ENCODE results near the gene METTL9. TPM values are rescaled to one million over a fixed set of nuclear protein-coding genes. Genes with fewer than 3 reads are reported as not detected.
"Not testable (repeated sequence)": the region's sequence is repeated elsewhere in the genome, so short reads cannot be mapped to it uniquely, and the experiment has no call there.

The METTL9 gene
- total and polyA plus RNA-seq, 2 donors (not counting 1 experiment from before 2014, with no cell fraction given), result 124 to 163 TPM

- no peak for DNase-seq (ENCODE audit: low read depth in 2 of 2)
- Histone ChIP-seq H2AFZ (ENCODE audit: low read length) (no peak overlapping the region), H3K4me3 (replicated peaks in 1 of 4; ENCODE audit: control extremely low read depth in 1 of 4, insufficient read depth in 1 of 4, low read depth in 3 of 4, low read length in 4 of 4) (no peak overlapping the region), H3K27ac (ENCODE audit: insufficient read depth, low read length) (no peak overlapping the region), H3K4me2 (ENCODE audit: extremely low read depth, insufficient read depth, low read length) (no peak overlapping the region), H3K4me1 (ENCODE audit: control insufficient read depth, extremely low read depth, insufficient read depth, low read length) (no peaks in the 10 kb centered on the region), H3K9me3 (ENCODE audit: control insufficient read depth, insufficient read depth, low read depth, low read length) (no peaks in the 10 kb centered on the region), H3K27me3 (ENCODE audit: control insufficient read depth, insufficient read depth, low read length) (peaks cover 13% of the 10 kb centered on the region), H3K79me2 (ENCODE audit: control insufficient read depth, insufficient read depth, low read length) (no peaks in the 10 kb centered on the region), H3K9ac (ENCODE audit: insufficient read depth, low read length) (no peak overlapping the region), H3K36me3 (ENCODE audit: control insufficient read depth, insufficient read depth, low read length) (no peaks in the 10 kb centered on the region), H4K20me1 (ENCODE audit: control insufficient read depth, extremely low read depth, insufficient read depth, low read length) (no peaks in the 10 kb centered on the region)
- TF ChIP-seq CTCF (conservative IDR thresholded peaks at IDR 0.05 in 1 of 2, IDR thresholded peaks at IDR 0.05 in 1 of 2; ENCODE audit: low read depth in 1 of 2, low read length in 2 of 2), result no peak
- TF ChIP-seq EZH2 (IDR thresholded peaks at IDR 0.05; ENCODE audit: low read length, missing control alignments), result no peak
These were observed 28.7 kb upstream of the METTL9 start for GRCh38 chr16:21570676-21571017.

GRCh38 chr16:21573506-21573905, 25.9 kb upstream of the METTL9 start:
- H3K4me3 ChIP-seq (replicated peaks in 1 of 4; ENCODE audit: control extremely low read depth in 1 of 4, insufficient read depth in 1 of 4, low read depth in 3 of 4, low read length in 4 of 4), result not testable (repeated sequence)

GRCh38 chr16:21574372-21574771, 25.0 kb upstream of the METTL9 start:
- Histone ChIP-seq H3K4me1 (ENCODE audit: control insufficient read depth, extremely low read depth, insufficient read depth, low read length) (no peaks in the 10 kb centered on the region), H3K36me3 (ENCODE audit: control insufficient read depth, insufficient read depth, low read length) (no peaks in the 10 kb centered on the region), H3K4me3 (replicated peaks in 1 of 4; ENCODE audit: control extremely low read depth in 1 of 4, insufficient read depth in 1 of 4, low read depth in 3 of 4, low read length in 4 of 4) (no peak overlapping the region), H3K9ac (ENCODE audit: insufficient read depth, low read length) (no peak overlapping the region), H3K79me2 (ENCODE audit: control insufficient read depth, insufficient read depth, low read length) (no peaks in the 10 kb centered on the region), H2AFZ (ENCODE audit: low read length) (no peak overlapping the region), H4K20me1 (ENCODE audit: control insufficient read depth, extremely low read depth, insufficient read depth, low read length) (no peaks in the 10 kb centered on the region), H3K9me3 (ENCODE audit: control insufficient read depth, insufficient read depth, low read depth, low read length) (no peaks in the 10 kb centered on the region), H3K4me2 (ENCODE audit: extremely low read depth, insufficient read depth, low read length) (no peak overlapping the region), H3K27me3 (ENCODE audit: control insufficient read depth, insufficient read depth, low read length) (peaks cover 5% of the 10 kb centered on the region), H3K27ac (ENCODE audit: insufficient read depth, low read length) (no peak overlapping the region)
- TF ChIP-seq CTCF (conservative IDR thresholded peaks at IDR 0.05 in 1 of 2, IDR thresholded peaks at IDR 0.05 in 1 of 2; ENCODE audit: low read depth in 1 of 2, low read length in 2 of 2), result no peak
- TF ChIP-seq EZH2 (IDR thresholded peaks at IDR 0.05; ENCODE audit: low read length, missing control alignments), result no peak
- no peak for DNase-seq (ENCODE audit: low read depth in 2 of 2)

More at GRCh38 chr16:21573506-21573905, 25.9 kb upstream of the METTL9 start:
- H3K4me1 ChIP-seq (ENCODE audit: control insufficient read depth, extremely low read depth, insufficient read depth, low read length); H3K9me3 ChIP-seq (ENCODE audit: control insufficient read depth, insufficient read depth, low read depth, low read length); H3K4me2 ChIP-seq (ENCODE audit: extremely low read depth, insufficient read depth, low read length); DNase-seq (ENCODE audit: low read depth in 2 of 2); H3K79me2 ChIP-seq (ENCODE audit: control insufficient read depth, insufficient read depth, low read length); H3K27me3 ChIP-seq (ENCODE audit: control insufficient read depth, insufficient read depth, low read length); H3K9ac ChIP-seq (ENCODE audit: insufficient read depth, low read length); H3K27ac ChIP-seq (ENCODE audit: insufficient read depth, low read length); H2AFZ ChIP-seq (ENCODE audit: low read length); H3K36me3 ChIP-seq (ENCODE audit: control insufficient read depth, insufficient read depth, low read length); H4K20me1 ChIP-seq (ENCODE audit: control insufficient read depth, extremely low read depth, insufficient read depth, low read length): not testable (repeated sequence)

GRCh38 chr16:21576323-21576722, 23.1 kb upstream of the METTL9 start:
- not testable (repeated sequence) for H3K79me2 ChIP-seq (ENCODE audit: control insufficient read depth, insufficient read depth, low read length); H3K27me3 ChIP-seq (ENCODE audit: control insufficient read depth, insufficient read depth, low read length); H3K4me1 ChIP-seq (ENCODE audit: control insufficient read depth, extremely low read depth, insufficient read depth, low read length); H3K4me3 ChIP-seq (replicated peaks in 1 of 4; ENCODE audit: control extremely low read depth in 1 of 4, insufficient read depth in 1 of 4, low read depth in 3 of 4, low read length in 4 of 4); H3K4me2 ChIP-seq (ENCODE audit: extremely low read depth, insufficient read depth, low read length); H3K9me3 ChIP-seq (ENCODE audit: control insufficient read depth, insufficient read depth, low read depth, low read length); H4K20me1 ChIP-seq (ENCODE audit: control insufficient read depth, extremely low read depth, insufficient read depth, low read length); H3K36me3 ChIP-seq (ENCODE audit: control insufficient read depth, insufficient read depth, low read length); H3K27ac ChIP-seq (ENCODE audit: insufficient read depth, low read length); H3K9ac ChIP-seq (ENCODE audit: insufficient read depth, low read length); DNase-seq (ENCODE audit: low read depth in 2 of 2); H2AFZ ChIP-seq (ENCODE audit: low read length)

GRCh38 chr16:21577487-21577886, 21.9 kb upstream of the METTL9 start:
- H3K4me3 ChIP-seq (replicated peaks in 1 of 4; ENCODE audit: control extremely low read depth in 1 of 4, insufficient read depth in 1 of 4, low read depth in 3 of 4, low read length in 4 of 4); H3K79me2 ChIP-seq (ENCODE audit: control insufficient read depth, insufficient read depth, low read length); H3K4me1 ChIP-seq (ENCODE audit: control insufficient read depth, extremely low read depth, insufficient read depth, low read length); H4K20me1 ChIP-seq (ENCODE audit: control insufficient read depth, extremely low read depth, insufficient read depth, low read length); H3K4me2 ChIP-seq (ENCODE audit: extremely low read depth, insufficient read depth, low read length); H3K9me3 ChIP-seq (ENCODE audit: control insufficient read depth, insufficient read depth, low read depth, low read length); DNase-seq (ENCODE audit: low read depth in 2 of 2); H3K9ac ChIP-seq (ENCODE audit: insufficient read depth, low read length); H3K36me3 ChIP-seq (ENCODE audit: control insufficient read depth, insufficient read depth, low read length); H3K27me3 ChIP-seq (ENCODE audit: control insufficient read depth, insufficient read depth, low read length); H3K27ac ChIP-seq (ENCODE audit: insufficient read depth, low read length); H2AFZ ChIP-seq (ENCODE audit: low read length): not testable (repeated sequence)

- not testable (repeated sequence) for H3K4me2 ChIP-seq (ENCODE audit: extremely low read depth, insufficient read depth, low read length); H3K9ac ChIP-seq (ENCODE audit: insufficient read depth, low read length); H3K4me3 ChIP-seq (replicated peaks in 1 of 4; ENCODE audit: control extremely low read depth in 1 of 4, insufficient read depth in 1 of 4, low read depth in 3 of 4, low read length in 4 of 4); H3K36me3 ChIP-seq (ENCODE audit: control insufficient read depth, insufficient read depth, low read length); DNase-seq (ENCODE audit: low read depth in 2 of 2); H2AFZ ChIP-seq (ENCODE audit: low read length); H3K79me2 ChIP-seq (ENCODE audit: control insufficient read depth, insufficient read depth, low read length); H3K4me1 ChIP-seq (ENCODE audit: control insufficient read depth, extremely low read depth, insufficient read depth, low read length); H3K9me3 ChIP-seq (ENCODE audit: control insufficient read depth, insufficient read depth, low read depth, low read length); H4K20me1 ChIP-seq (ENCODE audit: control insufficient read depth, extremely low read depth, insufficient read depth, low read length); H3K27me3 ChIP-seq (ENCODE audit: control insufficient read depth, insufficient read depth, low read length); H3K27ac ChIP-seq (ENCODE audit: insufficient read depth, low read length)
These were observed 21.1 kb upstream of the METTL9 start for GRCh38 chr16:21578311-21578710.

All from fibroblast of lung (primary cell).